Measurements from ENCODE around the gene CNTNAP2. TPM values are rescaled to one million over a fixed set of nuclear protein-coding genes. Genes with fewer than 3 reads are reported as not detected.

The CNTNAP2 gene
- total and polyA plus RNA-seq, 2 of the 8 experiments (the other 6 are each of a cell fraction or from before 2014, with no cell fraction given): 27.9 to 71.0 TPM

GRCh38 chr7:147296986-147297385, 1180.4 kb downstream of the CNTNAP2 start (continued):
- TF ChIP-seq, protein P1, sequence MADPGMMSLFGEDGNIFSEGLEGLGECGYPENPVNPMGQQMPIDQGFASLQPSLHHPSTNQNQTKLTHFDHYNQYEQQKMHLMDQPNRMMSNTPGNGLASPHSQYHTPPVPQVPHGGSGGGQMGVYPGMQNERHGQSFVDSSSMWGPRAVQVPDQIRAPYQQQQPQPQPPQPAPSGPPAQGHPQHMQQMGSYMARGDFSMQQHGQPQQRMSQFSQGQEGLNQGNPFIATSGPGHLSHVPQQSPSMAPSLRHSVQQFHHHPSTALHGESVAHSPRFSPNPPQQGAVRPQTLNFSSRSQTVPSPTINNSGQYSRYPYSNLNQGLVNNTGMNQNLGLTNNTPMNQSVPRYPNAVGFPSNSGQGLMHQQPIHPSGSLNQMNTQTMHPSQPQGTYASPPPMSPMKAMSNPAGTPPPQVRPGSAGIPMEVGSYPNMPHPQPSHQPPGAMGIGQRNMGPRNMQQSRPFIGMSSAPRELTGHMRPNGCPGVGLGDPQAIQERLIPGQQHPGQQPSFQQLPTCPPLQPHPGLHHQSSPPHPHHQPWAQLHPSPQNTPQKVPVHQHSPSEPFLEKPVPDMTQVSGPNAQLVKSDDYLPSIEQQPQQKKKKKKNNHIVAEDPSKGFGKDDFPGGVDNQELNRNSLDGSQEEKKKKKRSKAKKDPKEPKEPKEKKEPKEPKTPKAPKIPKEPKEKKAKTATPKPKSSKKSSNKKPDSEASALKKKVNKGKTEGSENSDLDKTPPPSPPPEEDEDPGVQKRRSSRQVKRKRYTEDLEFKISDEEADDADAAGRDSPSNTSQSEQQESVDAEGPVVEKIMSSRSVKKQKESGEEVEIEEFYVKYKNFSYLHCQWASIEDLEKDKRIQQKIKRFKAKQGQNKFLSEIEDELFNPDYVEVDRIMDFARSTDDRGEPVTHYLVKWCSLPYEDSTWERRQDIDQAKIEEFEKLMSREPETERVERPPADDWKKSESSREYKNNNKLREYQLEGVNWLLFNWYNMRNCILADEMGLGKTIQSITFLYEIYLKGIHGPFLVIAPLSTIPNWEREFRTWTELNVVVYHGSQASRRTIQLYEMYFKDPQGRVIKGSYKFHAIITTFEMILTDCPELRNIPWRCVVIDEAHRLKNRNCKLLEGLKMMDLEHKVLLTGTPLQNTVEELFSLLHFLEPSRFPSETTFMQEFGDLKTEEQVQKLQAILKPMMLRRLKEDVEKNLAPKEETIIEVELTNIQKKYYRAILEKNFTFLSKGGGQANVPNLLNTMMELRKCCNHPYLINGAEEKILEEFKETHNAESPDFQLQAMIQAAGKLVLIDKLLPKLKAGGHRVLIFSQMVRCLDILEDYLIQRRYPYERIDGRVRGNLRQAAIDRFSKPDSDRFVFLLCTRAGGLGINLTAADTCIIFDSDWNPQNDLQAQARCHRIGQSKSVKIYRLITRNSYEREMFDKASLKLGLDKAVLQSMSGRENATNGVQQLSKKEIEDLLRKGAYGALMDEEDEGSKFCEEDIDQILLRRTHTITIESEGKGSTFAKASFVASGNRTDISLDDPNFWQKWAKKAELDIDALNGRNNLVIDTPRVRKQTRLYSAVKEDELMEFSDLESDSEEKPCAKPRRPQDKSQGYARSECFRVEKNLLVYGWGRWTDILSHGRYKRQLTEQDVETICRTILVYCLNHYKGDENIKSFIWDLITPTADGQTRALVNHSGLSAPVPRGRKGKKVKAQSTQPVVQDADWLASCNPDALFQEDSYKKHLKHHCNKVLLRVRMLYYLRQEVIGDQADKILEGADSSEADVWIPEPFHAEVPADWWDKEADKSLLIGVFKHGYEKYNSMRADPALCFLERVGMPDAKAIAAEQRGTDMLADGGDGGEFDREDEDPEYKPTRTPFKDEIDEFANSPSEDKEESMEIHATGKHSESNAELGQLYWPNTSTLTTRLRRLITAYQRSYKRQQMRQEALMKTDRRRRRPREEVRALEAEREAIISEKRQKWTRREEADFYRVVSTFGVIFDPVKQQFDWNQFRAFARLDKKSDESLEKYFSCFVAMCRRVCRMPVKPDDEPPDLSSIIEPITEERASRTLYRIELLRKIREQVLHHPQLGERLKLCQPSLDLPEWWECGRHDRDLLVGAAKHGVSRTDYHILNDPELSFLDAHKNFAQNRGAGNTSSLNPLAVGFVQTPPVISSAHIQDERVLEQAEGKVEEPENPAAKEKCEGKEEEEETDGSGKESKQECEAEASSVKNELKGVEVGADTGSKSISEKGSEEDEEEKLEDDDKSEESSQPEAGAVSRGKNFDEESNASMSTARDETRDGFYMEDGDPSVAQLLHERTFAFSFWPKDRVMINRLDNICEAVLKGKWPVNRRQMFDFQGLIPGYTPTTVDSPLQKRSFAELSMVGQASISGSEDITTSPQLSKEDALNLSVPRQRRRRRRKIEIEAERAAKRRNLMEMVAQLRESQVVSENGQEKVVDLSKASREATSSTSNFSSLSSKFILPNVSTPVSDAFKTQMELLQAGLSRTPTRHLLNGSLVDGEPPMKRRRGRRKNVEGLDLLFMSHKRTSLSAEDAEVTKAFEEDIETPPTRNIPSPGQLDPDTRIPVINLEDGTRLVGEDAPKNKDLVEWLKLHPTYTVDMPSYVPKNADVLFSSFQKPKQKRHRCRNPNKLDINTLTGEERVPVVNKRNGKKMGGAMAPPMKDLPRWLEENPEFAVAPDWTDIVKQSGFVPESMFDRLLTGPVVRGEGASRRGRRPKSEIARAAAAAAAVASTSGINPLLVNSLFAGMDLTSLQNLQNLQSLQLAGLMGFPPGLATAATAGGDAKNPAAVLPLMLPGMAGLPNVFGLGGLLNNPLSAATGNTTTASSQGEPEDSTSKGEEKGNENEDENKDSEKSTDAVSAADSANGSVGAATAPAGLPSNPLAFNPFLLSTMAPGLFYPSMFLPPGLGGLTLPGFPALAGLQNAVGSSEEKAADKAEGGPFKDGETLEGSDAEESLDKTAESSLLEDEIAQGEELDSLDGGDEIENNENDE (IDR thresholded peaks at IDR 0.05; ENCODE audit: insufficient replicate concordance, low read length): no peak
- TF ChIP-seq JUN (IDR thresholded peaks at IDR 0.05; ENCODE audit: low read depth, low read length) (no peak), CREB1 (IDR thresholded peaks at IDR 0.05) (no peak), SIN3A (conservative IDR thresholded peaks at IDR 0.05 in 1 of 2, IDR thresholded peaks at IDR 0.05 in 1 of 2; ENCODE audit: low read depth in 1 of 2, low read length in 2 of 2) (no peak), SUZ12 (IDR thresholded peaks at IDR 0.05; ENCODE audit: low read length) (no peak)
